Sigmoid colon (tissue), 7 donors: Measurements from ENCODE around the gene MAEL. TPM values are rescaled to one million over a fixed set of nuclear protein-coding genes. Genes with fewer than 3 reads are reported as not detected.

ENCODE experiments used
- DNase-seq: peaks from one replicate; pipeline ENCODE4 v3.0.0-alpha.2; 2019
- H3K27ac ChIP-seq, 4 donors: fragments of 200-600 bp; sonication (generic); one replicate each; pipeline ENCODE4 v1.5.1; 2016 to 2019; ENCODE audit warnings: mild to moderate bottlenecking in 1 of 4
- H3K27me3 ChIP-seq, 3 donors: fragments of 200-600 bp; sonication (generic); one replicate each; pipeline ENCODE4 v1.5.1; 2019; ENCODE audit warnings: mild to moderate bottlenecking in 1 of 3
- H3K36me3 ChIP-seq, 4 donors: fragments of 200-600 bp; sonication (generic); one replicate each; pipeline ENCODE4 v1.5.1; 2016 to 2019
- H3K4me1 ChIP-seq, 4 donors: fragments of 200-600 bp; sonication (generic); one replicate each; pipeline ENCODE4 v1.5.1; 2017 to 2019
- H3K4me3 ChIP-seq, 4 donors: fragments of 200-600 bp; sonication (generic); one replicate each; pipeline ENCODE4 v1.5.1; 2017 to 2019; ENCODE audit warnings: mild to moderate bottlenecking in 2 of 4, moderate library complexity in 1 of 4
- H3K9me3 ChIP-seq, 4 donors: fragments of 200-600 bp in 3 of 4; sonication (generic) in 3 of 4; one replicate each; pipeline versions ENCODE4 v1.5.1 to v1.6.1; 2013 to 2019
- CTCF ChIP-seq, 4 experiments: fragments of 450-650 bp in 3 of 4; fragments of 200-600 bp in 1 of 4; IDR thresholded peaks; one replicate each; pipeline ENCODE4 v1.5.1; 2016 to 2019; ENCODE audit warnings: antibody characterized with exemption in 4 of 4, mild to moderate bottlenecking in 3 of 4, moderate library complexity in 2 of 4
- EP300 ChIP-seq, 4 donors: sonication (generic); formaldehyde crosslinking; IDR thresholded peaks; one replicate each; pipeline ENCODE4 v1.6.1; 2017; ENCODE audit warnings: antibody characterized with exemption in 4 of 4
- POLR2A ChIP-seq, 2 donors: fragments of 450-650 bp; IDR thresholded peaks; one replicate each; pipeline ENCODE4 v1.6.1; 2016; ENCODE audit warnings: antibody characterized with exemption in 2 of 2, mild to moderate bottlenecking in 2 of 2, moderate library complexity in 2 of 2
- POLR2AphosphoS5 ChIP-seq, 4 donors: sonication (generic); formaldehyde crosslinking; IDR thresholded peaks; one replicate each; pipeline ENCODE4 v1.6.1; 2017; ENCODE audit warnings: antibody characterized with exemption in 4 of 4
- WGBS, 2 donors: extraction: QIAGEN DNeasy Blood & Tissue Kit; methylation state at CpG; one replicate each; pipeline ENCODE4 v1.1.7; 2013; 5-methylcytosine and 5-hydroxymethylcytosine counted together
- intact Hi-C: fragments of 100-400 bp; cut with DNase I; formaldehyde crosslinking; loops from one replicate; pipeline ENCODE4 v1.15.1; 2023
- polyA plus RNA-seq, 3 donors: library from polyadenylated mRNA; stranded (reverse); fragments of 200-250 nt; gene quantifications; one replicate each; pipeline ENCODE4 v1.2.3, GENCODE V29; 2013
- total RNA-seq, 4 donors: library from RNA; depleted of rRNA; stranded (reverse); fragments of >200 nt; gene quantifications; one replicate each; pipeline ENCODE4 v1.1.0, GENCODE V29; 2016
- donor health status: healthy with polysubstance abuse.
- donor health status: Bipolar disorder and iron deficiency.
- donor health status: healthy.

Gene MAEL
- total RNA-seq = 1 to 10 TPM in 3 of 4 donors, under 1 TPM in 1; 0.33 to 1.6 (median 1.1) TPM
- polyA plus RNA-seq = 1 to 10 TPM in 1 of 3 donors, under 1 TPM in 1, not detected in 1; 0.07 to 1.2 TPM

- TF ChIP-seq POLR2A (IDR thresholded peaks at IDR 0.05) (no peak), EP300 (IDR thresholded peaks at IDR 0.05) (no peak), CTCF (IDR thresholded peaks at IDR 0.05) (no peak), POLR2AphosphoS5 (IDR thresholded peaks at IDR 0.05) (no peak)
- H3K4me3 ChIP-seq = no peak within 1 kb of the TSS
- no peak within 1 kb of the TSS for H3K27ac ChIP-seq
- H3K9me3 ChIP-seq = no peaks in the 10 kb centered on the region
- no peaks in the 10 kb centered on the region for H3K36me3 ChIP-seq
- intact Hi-C loops = no loop called here
- H3K27me3 ChIP-seq = no peaks in the 10 kb centered on the region
- DNase-seq = no peak
- peaks cover 0 to 4% (median 0%) of the 10 kb centered on the region in 4 donors for H3K4me1 ChIP-seq
- 93 to 95% methylated on average over 45 of the region's 45 CpGs for WGBS, 2 donors
Observed at GRCh38 chr1:166988974-166989515, at the start of gene MAEL. Gene MAEL, plus strand, starts transcription at chr1:166989280. Its CDS starts 73 bp downstream, at chr1:166989353.

- H3K9me3 ChIP-seq = no peaks in the 10 kb centered on the region
- 88 to 91% methylated on average over 5 of the region's 5 CpGs for WGBS, 2 donors
- DNase-seq = no peak
- no peaks in the 10 kb centered on the region for H3K36me3 ChIP-seq
- no peak overlapping the region for H3K4me3 ChIP-seq
- no peak overlapping the region for H3K27ac ChIP-seq
- peaks cover 0 to 3% (median 0%) of the 10 kb centered on the region in 4 donors for H3K4me1 ChIP-seq
- no peaks in the 10 kb centered on the region for H3K27me3 ChIP-seq
- intact Hi-C loops = no loop called here
- TF ChIP-seq POLR2AphosphoS5 (IDR thresholded peaks at IDR 0.05) (no peak), EP300 (IDR thresholded peaks at IDR 0.05) (no peak), CTCF (IDR thresholded peaks at IDR 0.05) (no peak), POLR2A (IDR thresholded peaks at IDR 0.05) (no peak)
Observed at GRCh38 chr1:166939741-166940375, 49.2 kb upstream of the MAEL start.

GRCh38 chr1:166944186-166944967 lies 44.7 kb upstream of the MAEL start:
- no peak overlapping the region for H3K27ac ChIP-seq
- H3K27me3 ChIP-seq = no peaks in the 10 kb centered on the region
- DNase-seq = no peak
- TF ChIP-seq EP300 (IDR thresholded peaks at IDR 0.05) = no peak
- TF ChIP-seq CTCF (IDR thresholded peaks at IDR 0.05) = no peak
- TF ChIP-seq POLR2A (IDR thresholded peaks at IDR 0.05) = no peak
- TF ChIP-seq POLR2AphosphoS5 (IDR thresholded peaks at IDR 0.05) = no peak
- H3K9me3 ChIP-seq = no peaks in the 10 kb centered on the region
- no peaks in the 10 kb centered on the region for H3K36me3 ChIP-seq
- 52 to 83% methylated on average over 5 of the region's 5 CpGs for WGBS, 2 donors
- H3K4me3 ChIP-seq = no peak overlapping the region
- intact Hi-C loops = no loop called here
- H3K4me1 ChIP-seq = peaks cover 0 to 20% (median 13%) of the 10 kb centered on the region in 4 donors

- H3K4me1 ChIP-seq = peaks cover 0 to 36% (median 27%) of the 10 kb centered on the region in 4 donors
- H3K27ac ChIP-seq = peak overlapping the region; percentile 1 to 49 (median 10)
Observed at GRCh38 chr1:166947398-166948043, 41.6 kb upstream of the MAEL start.

More at GRCh38 chr1:166947398-166948043, 41.6 kb upstream of the MAEL start:
- Histone ChIP-seq H3K4me3 (peak overlapping the region; percentile 0 to 47 (median 43)), H3K9me3 (no peaks in the 10 kb centered on the region), H3K36me3 (no peaks in the 10 kb centered on the region), H3K27me3 (no peaks in the 10 kb centered on the region)
- 6 to 8% methylated on average over 44 of the region's 44 CpGs for WGBS, 2 donors
- intact Hi-C loops = no loop called here
- no peak for TF ChIP-seq POLR2A (IDR thresholded peaks at IDR 0.05)
- TF ChIP-seq POLR2AphosphoS5 (IDR thresholded peaks at IDR 0.05) = peak in 1 of 4 donors; percentile 5
- DNase-seq = peak; percentile 68
